GM23338 (cell line): ENCODE results near the gene ARID1B. TPM values are rescaled to one million over a fixed set of nuclear protein-coding genes. Genes with fewer than 3 reads are reported as not detected.

Source experiments
- ATAC-seq: fragments of 200-7000 bp; cut with Tn5 transposase; 3 replicates; pipeline ENCODE4 v1.9.1; 2020
- DNase-seq: peaks from one replicate; pipeline ENCODE4 v3.0.0-alpha.2; 2015; ENCODE audit warnings: low spot score
- H2AFZ ChIP-seq: fragments of 200-600 bp; sonication (generic); 2 replicates; pipeline ENCODE4 v1.8.0; 2016; ENCODE audit warnings: antibody characterized with exemption, mild to moderate bottlenecking, moderate library complexity
- H3F3A ChIP-seq: fragments of 200-600 bp; sonication (generic); replicated peaks from 2 replicates; pipeline ENCODE4 v1.8.0; 2017; ENCODE audit warnings: antibody characterized with exemption, mixed run types, low read depth
- H3K27ac ChIP-seq: fragments of 200-600 bp; sonication (generic); 2 replicates; pipeline ENCODE4 v1.6.1; 2016; ENCODE audit warnings: low read depth
- H3K27me3 ChIP-seq: fragments of 200-600 bp; sonication (generic); 2 replicates; pipeline ENCODE4 v1.8.0; 2016; ENCODE audit warnings: mild to moderate bottlenecking, mixed run types, moderate library complexity; ENCODE audit not compliant: insufficient read depth
- H3K36me3 ChIP-seq: fragments of 200-600 bp; sonication (generic); 2 replicates; pipeline ENCODE4 v1.8.0; 2016; ENCODE audit warnings: mild to moderate bottlenecking; ENCODE audit not compliant: insufficient read depth
- H3K4me1 ChIP-seq: fragments of 200-600 bp; sonication (generic); 2 replicates; pipeline ENCODE4 v1.8.0; 2016; ENCODE audit warnings: mild to moderate bottlenecking, moderate library complexity; ENCODE audit not compliant: insufficient read depth
- H3K4me2 ChIP-seq: fragments of 200-600 bp; sonication (generic); 2 replicates; pipeline ENCODE4 v1.7.1; 2017; ENCODE audit warnings: mixed run types
- H3K4me3 ChIP-seq: fragments of 200-600 bp; sonication (generic); 2 replicates; pipeline ENCODE4 v1.6.1; 2016; ENCODE audit warnings: mixed run types
- H3K79me2 ChIP-seq: fragments of 200-600 bp; sonication (generic); replicated peaks from 2 replicates; pipeline ENCODE4 v1.8.0; 2017; ENCODE audit warnings: mild to moderate bottlenecking; ENCODE audit not compliant: insufficient read depth
- H3K9me2 ChIP-seq: fragments of 200-600 bp; sonication (generic); 2 replicates; pipeline ENCODE4 v1.8.0; 2017; ENCODE audit not compliant: insufficient read depth
- H4K20me1 ChIP-seq: fragments of 200-600 bp; sonication (generic); replicated peaks from 2 replicates; pipeline ENCODE4 v1.8.0; 2017; ENCODE audit warnings: mild to moderate bottlenecking; ENCODE audit not compliant: insufficient read depth
- H3K27ac Mint-ChIP-seq: 2 replicates; pipeline ENCODE4 v1.8.0; 2020; ENCODE audit warnings: inconsistent platforms, mild to moderate bottlenecking, moderate library complexity, mixed read lengths
- H3K27me3 Mint-ChIP-seq: 3 replicates; pipeline ENCODE4 v1.8.0; 2022; ENCODE audit warnings: low read depth, mild to moderate bottlenecking, moderate library complexity, mixed read lengths, inconsistent platforms; ENCODE audit not compliant: insufficient read depth, poor library complexity
- H3K36me3 Mint-ChIP-seq: 3 replicates; pipeline ENCODE4 v1.8.0; 2021; ENCODE audit warnings: low read depth, mild to moderate bottlenecking, inconsistent platforms, moderate library complexity, mixed read lengths
- H3K4me1 Mint-ChIP-seq: 3 replicates; pipeline ENCODE4 v1.8.0; 2020; ENCODE audit warnings: mild to moderate bottlenecking, inconsistent platforms, mixed read lengths
- H3K4me3 Mint-ChIP-seq: 3 replicates; pipeline ENCODE4 v1.8.0; 2021; ENCODE audit warnings: moderate library complexity, mild to moderate bottlenecking, inconsistent platforms, mixed read lengths
- H3K9me3 Mint-ChIP-seq: 3 replicates; pipeline ENCODE4 v1.8.0; 2020; ENCODE audit warnings: moderate library complexity, mild to moderate bottlenecking, inconsistent platforms, mixed read lengths
- CREB1 ChIP-seq: fragments of 250-450 bp; sonication (Bioruptor Pico); IDR thresholded peaks from 2 replicates; pipeline ENCODE4 v1.5.0; 2020; ENCODE audit warnings: low read depth, mild to moderate bottlenecking, moderate library complexity
- ETS1 ChIP-seq: IDR thresholded peaks from 2 replicates; pipeline ENCODE4 v1.6.1; 2016; ENCODE audit warnings: antibody characterized with exemption
- EZH2 ChIP-seq: fragments of 200-600 bp; sonication (generic); IDR thresholded peaks from one replicate; pipeline ENCODE4 v1.8.0; 2017; ENCODE audit warnings: antibody characterized with exemption, mild to moderate bottlenecking, low read depth; ENCODE audit not compliant: unreplicated experiment
- EZH2phosphoT487 ChIP-seq: fragments of 200-600 bp; sonication (generic); IDR thresholded peaks from one replicate; pipeline ENCODE4 v1.8.1; 2018; ENCODE audit warnings: antibody characterized with exemption; ENCODE audit not compliant: unreplicated experiment
- JUNB ChIP-seq: IDR thresholded peaks from one replicate; pipeline ENCODE4 v1.6.1; 2016; ENCODE audit warnings: antibody characterized with exemption; ENCODE audit not compliant: unreplicated experiment
- POLR2AphosphoS5 ChIP-seq: IDR thresholded peaks from 2 replicates; pipeline ENCODE4 v1.6.1; 2016; ENCODE audit warnings: antibody characterized with exemption, low read depth
- STAT1 ChIP-seq: IDR thresholded peaks from one replicate; pipeline ENCODE4 v1.6.1; 2016; ENCODE audit warnings: antibody characterized with exemption; ENCODE audit not compliant: unreplicated experiment
- ZNF114 ChIP-seq: fragments of 250-450 bp; sonication (Bioruptor Pico); IDR thresholded peaks from 2 replicates; pipeline ENCODE4 v1.5.0; 2020; ENCODE audit warnings: mild to moderate bottlenecking, moderate library complexity
- ZNF331 ChIP-seq: fragments of 250-450 bp; sonication (Bioruptor Pico); IDR thresholded peaks from 2 replicates; pipeline ENCODE4 v1.5.0; 2020; ENCODE audit warnings: low read depth, mild to moderate bottlenecking, moderate library complexity
- ZNF462 ChIP-seq: fragments of 250-450 bp; sonication (Bioruptor Pico); IDR thresholded peaks from 2 replicates; pipeline ENCODE4 v1.5.0; 2020; ENCODE audit warnings: mild to moderate bottlenecking, moderate library complexity
- polyA plus RNA-seq: library from polyadenylated mRNA; unstranded; fragments of >200 nt; fragmentation: Nextera tagmentation; extraction: Ambion mirVana; gene quantifications from 2 replicates; pipeline ENCODE4 v1.2.1, GENCODE V29; 2016
- total RNA-seq: library from RNA; depleted of rRNA; stranded (reverse); fragments of >200 nt; shearing (Covaris generic); gene quantifications from 2 replicates; pipeline ENCODE4 v1.2.3, GENCODE V29; 2014

The ARID1B gene
- total and polyA plus RNA-seq, 2 experiments from 2014 or later: 59.3 to 72.2 TPM

- TF ChIP-seq ZNF114 (CRISPR knock-in tag) (no peak), ZNF331 (CRISPR knock-in tag) (no peak), EZH2phosphoT487 (no peak), STAT1 (no peak), JUNB (no peak)
These were observed 208.1 kb downstream of the ARID1B start (continued) for GRCh38 chr6:156985309-156985708.

GRCh38 chr6:156988276-156989158 is 211.3 kb downstream of the ARID1B start:
- Mint-ChIP-seq H3K4me3 (peak overlapping the region; percentile 27; the same call in 2 of the 3 replicates), H3K4me1 (peaks cover 61% of the 10 kb centered on the region), H3K27ac (peak overlapping the region; percentile 57), H3K27me3 (peaks cover 5% of the 10 kb centered on the region), H3K9me3 (no peaks in the 10 kb centered on the region), H3K36me3 (no peaks in the 10 kb centered on the region; the same call in 2 of the 3 replicates)
- H3K79me2 ChIP-seq: peaks cover 99% of the 10 kb centered on the region
- TF ChIP-seq ZNF114 (CRISPR knock-in tag) (no peak), JUNB (no peak), POLR2AphosphoS5 (no peak), ETS1 (no peak), STAT1 (no peak), CREB1 (CRISPR knock-in tag) (no peak)
- peaks cover 58% of the 10 kb centered on the region for H3K4me1 ChIP-seq
- peak overlapping the region; percentile 33 for H3K4me2 ChIP-seq
- no peak overlapping the region for H2AFZ ChIP-seq
- H3K36me3 ChIP-seq: no peaks in the 10 kb centered on the region
- ATAC-seq: peak; percentile 50
- H3F3A ChIP-seq: no peaks in the 10 kb centered on the region
- no peaks in the 10 kb centered on the region for H3K9me2 ChIP-seq
- no peaks in the 10 kb centered on the region for H3K27me3 ChIP-seq
- H3K27ac ChIP-seq: peak overlapping the region; percentile 76
- no peaks in the 10 kb centered on the region; the same call in 1 of the 2 replicates for H4K20me1 ChIP-seq
- DNase-seq: peak; percentile 47
- no peak overlapping the region for H3K4me3 ChIP-seq

- H3K4me1 ChIP-seq: peaks cover 58% of the 10 kb centered on the region
- H3K9me3 Mint-ChIP-seq: no peaks in the 10 kb centered on the region
- no peak for ATAC-seq
- H3K4me2 ChIP-seq: no peak overlapping the region
- peaks cover 5% of the 10 kb centered on the region for H3K27me3 Mint-ChIP-seq
- H3K4me3 ChIP-seq: no peak overlapping the region
- no peaks in the 10 kb centered on the region for H3K9me2 ChIP-seq
- H3K79me2 ChIP-seq: peaks cover 99% of the 10 kb centered on the region
- H3K36me3 ChIP-seq: no peaks in the 10 kb centered on the region
- H2AFZ ChIP-seq: no peak overlapping the region
- no peaks in the 10 kb centered on the region; the same call in 1 of the 2 replicates for H4K20me1 ChIP-seq
- peaks cover 58% of the 10 kb centered on the region for H3K4me1 Mint-ChIP-seq
- H3K27ac ChIP-seq: no peak overlapping the region
- H3F3A ChIP-seq: no peaks in the 10 kb centered on the region
- no peak overlapping the region for H3K27ac Mint-ChIP-seq
- no peaks in the 10 kb centered on the region for H3K27me3 ChIP-seq
- no peaks in the 10 kb centered on the region; the same call in 2 of the 3 replicates for H3K36me3 Mint-ChIP-seq
- H3K4me3 Mint-ChIP-seq: peak overlapping the region; percentile 13; the same call in 2 of the 3 replicates
- no peak for DNase-seq
- TF ChIP-seq ZNF462 (CRISPR knock-in tag) (no peak), EZH2 (no peak)
These were observed 212.1 kb downstream of the ARID1B start for GRCh38 chr6:156989159-156989806.
